Uterus (tissue), 4 donors: Measurements from ENCODE around the gene PITX3. TPM values are rescaled to one million over a fixed set of nuclear protein-coding genes. Genes with fewer than 3 reads are reported as not detected.

Experiments used
- DNase-seq, 2 donors: peaks; one replicate each; pipeline ENCODE4 v3.0.0-alpha.2; 2019 to 2020
- H3K27ac ChIP-seq, 2 donors: fragments of 200-600 bp; sonication (generic); 1 replicate in 1 of 2; 2 replicates in 1 of 2; pipeline ENCODE4 v1.5.1; 2016 to 2018
- H3K27me3 ChIP-seq, 2 donors: fragments of 200-600 bp; sonication (generic); one replicate each; pipeline ENCODE4 v1.5.1; 2018 to 2019; ENCODE audit warnings: control low read depth in 1 of 2
- H3K36me3 ChIP-seq, 2 donors: fragments of 200-600 bp; sonication (generic); one replicate each; pipeline ENCODE4 v1.5.1; 2019; ENCODE audit warnings: control low read depth in 1 of 2
- H3K4me1 ChIP-seq, 2 donors: fragments of 200-600 bp; sonication (generic); one replicate each; pipeline ENCODE4 v1.5.1; 2018 to 2019; ENCODE audit warnings: control low read depth in 1 of 2
- H3K4me3 ChIP-seq, 2 donors: fragments of 200-600 bp; sonication (generic); 1 replicate in 1 of 2; 2 replicates in 1 of 2; pipeline ENCODE4 v1.5.1; 2018 to 2019; ENCODE audit warnings: mild to moderate bottlenecking in 1 of 2
- H3K9me3 ChIP-seq, 2 donors: fragments of 200-600 bp; sonication (generic); one replicate each; pipeline ENCODE4 v1.5.1; 2019; ENCODE audit warnings: control low read depth in 1 of 2
- POLR2A ChIP-seq, 2 donors: fragments of 450-650 bp; IDR thresholded peaks; one replicate each; pipeline ENCODE4 v1.6.1; 2016; ENCODE audit warnings: antibody characterized with exemption in 2 of 2, mild to moderate bottlenecking in 1 of 2, moderate library complexity in 1 of 2
- intact Hi-C: fragments of 100-400 bp; cut with DNase I; formaldehyde crosslinking; loops from one replicate; pipeline ENCODE4 v1.15.1; 2023; ENCODE audit warnings: low total_unique reads
- total RNA-seq, 4 donors: library from RNA; depleted of rRNA in 3 of 4; stranded (reverse); fragments of >200 nt in 3 of 4; gene quantifications; one replicate each; pipeline versions ENCODE4 v1.1.0 to v1.2.4, GENCODE V29; 2014 to 2023
- TF ChIP-seq, protein P1 (sequence below), 4 experiments: fragments of 200-600 bp in 2 of 4; fragments of 450-650 bp in 2 of 4; sonication (generic) in 2 of 4; IDR thresholded peaks; one replicate each; pipeline ENCODE4 v1.5.1; 2016 to 2019; ENCODE audit warnings: antibody characterized with exemption in 4 of 4, mild to moderate bottlenecking in 2 of 4, moderate library complexity in 1 of 4
- donor health status: DM: yes; HTN: yes; CAD: no.

Gene PITX3
- total RNA-seq, 4 donors from 2014 or later, result not detected

GRCh38 chr10:102208311-102209035 is 32.8 kb downstream of the PITX3 start:
- no peaks in the 10 kb centered on the region for H3K36me3 ChIP-seq
- intact Hi-C loops, result no loop called here

GRCh38 chr10:102202386-102202785 is 38.9 kb downstream of the PITX3 start:
- H3K27me3 ChIP-seq, result no peaks in the 10 kb centered on the region
- no peak for DNase-seq
- H3K27ac ChIP-seq, result no peak overlapping the region
- no peaks in the 10 kb centered on the region for H3K36me3 ChIP-seq
- H3K9me3 ChIP-seq, result no peaks in the 10 kb centered on the region
- TF ChIP-seq, protein P1, sequence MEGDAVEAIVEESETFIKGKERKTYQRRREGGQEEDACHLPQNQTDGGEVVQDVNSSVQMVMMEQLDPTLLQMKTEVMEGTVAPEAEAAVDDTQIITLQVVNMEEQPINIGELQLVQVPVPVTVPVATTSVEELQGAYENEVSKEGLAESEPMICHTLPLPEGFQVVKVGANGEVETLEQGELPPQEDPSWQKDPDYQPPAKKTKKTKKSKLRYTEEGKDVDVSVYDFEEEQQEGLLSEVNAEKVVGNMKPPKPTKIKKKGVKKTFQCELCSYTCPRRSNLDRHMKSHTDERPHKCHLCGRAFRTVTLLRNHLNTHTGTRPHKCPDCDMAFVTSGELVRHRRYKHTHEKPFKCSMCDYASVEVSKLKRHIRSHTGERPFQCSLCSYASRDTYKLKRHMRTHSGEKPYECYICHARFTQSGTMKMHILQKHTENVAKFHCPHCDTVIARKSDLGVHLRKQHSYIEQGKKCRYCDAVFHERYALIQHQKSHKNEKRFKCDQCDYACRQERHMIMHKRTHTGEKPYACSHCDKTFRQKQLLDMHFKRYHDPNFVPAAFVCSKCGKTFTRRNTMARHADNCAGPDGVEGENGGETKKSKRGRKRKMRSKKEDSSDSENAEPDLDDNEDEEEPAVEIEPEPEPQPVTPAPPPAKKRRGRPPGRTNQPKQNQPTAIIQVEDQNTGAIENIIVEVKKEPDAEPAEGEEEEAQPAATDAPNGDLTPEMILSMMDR (IDR thresholded peaks at IDR 0.05), result no peak
- no peak for TF ChIP-seq POLR2A (IDR thresholded peaks at IDR 0.05)
- no peak overlapping the region for H3K4me3 ChIP-seq
- H3K4me1 ChIP-seq, result no peaks in the 10 kb centered on the region
- intact Hi-C loops, result no loop called here

More at GRCh38 chr10:102208311-102209035, 32.8 kb downstream of the PITX3 start:
- H3K4me1 ChIP-seq, result no peaks in the 10 kb centered on the region
- TF ChIP-seq, protein P1 (IDR thresholded peaks at IDR 0.05), result no peak
- no peak for TF ChIP-seq POLR2A (IDR thresholded peaks at IDR 0.05)
- H3K27ac ChIP-seq, result no peak overlapping the region
- H3K27me3 ChIP-seq, result no peaks in the 10 kb centered on the region
- H3K9me3 ChIP-seq, result no peaks in the 10 kb centered on the region
- no peak overlapping the region for H3K4me3 ChIP-seq
- no peak for DNase-seq

DNA sequence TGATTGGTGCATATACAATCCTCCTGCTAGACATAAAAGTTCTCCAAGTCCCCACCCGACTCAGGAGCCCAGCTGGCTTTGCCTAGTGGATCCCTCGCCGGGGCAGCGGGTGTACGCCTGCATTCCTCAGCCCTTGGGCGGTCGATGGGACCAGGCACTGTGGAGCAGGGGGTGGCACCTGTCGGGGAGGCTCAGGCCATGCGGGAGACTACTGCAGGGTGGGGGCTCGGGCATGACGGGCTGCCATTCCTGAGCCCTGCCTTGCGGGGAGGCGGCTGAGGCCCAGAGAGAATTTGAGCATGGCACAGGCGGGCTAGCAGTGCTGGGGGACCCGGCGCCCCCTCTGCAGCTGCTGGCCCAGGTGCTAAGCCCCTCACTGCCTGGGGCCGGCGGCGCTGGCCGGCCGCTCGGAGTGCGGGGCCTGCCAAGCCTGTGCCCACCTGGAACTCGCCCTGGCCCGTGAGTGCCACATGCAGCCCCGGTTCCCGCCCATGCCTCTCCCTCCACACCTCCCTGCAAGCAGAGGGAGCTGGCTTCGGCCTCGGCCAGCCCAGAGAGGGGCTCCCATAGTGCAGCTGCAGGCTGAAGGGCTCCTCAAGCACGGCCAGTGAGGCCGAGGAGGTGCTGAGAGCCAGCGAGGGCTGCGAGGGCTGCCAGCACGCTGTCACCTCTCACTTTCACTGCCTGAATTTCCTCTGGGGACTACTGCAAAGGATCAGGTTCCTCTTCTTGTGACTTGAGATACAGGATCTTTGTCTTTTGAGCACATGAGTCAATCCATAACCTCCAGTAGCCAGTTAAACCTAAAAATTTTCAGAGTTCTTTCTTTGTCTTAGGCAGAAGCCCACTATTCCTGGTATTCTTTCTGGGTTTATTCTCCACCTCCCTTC is 40.3 kb downstream of the PITX3 start:
- Histone ChIP-seq H3K27me3 (no peaks in the 10 kb centered on the region), H3K4me1 (no peaks in the 10 kb centered on the region), H3K27ac (no peak overlapping the region), H3K4me3 (no peak overlapping the region), H3K9me3 (no peaks in the 10 kb centered on the region), H3K36me3 (no peaks in the 10 kb centered on the region)
- intact Hi-C loops, result no loop called here
- no peak for DNase-seq
- TF ChIP-seq, protein P1 (IDR thresholded peaks at IDR 0.05), result no peak
- no peak for TF ChIP-seq POLR2A (IDR thresholded peaks at IDR 0.05)

GRCh38 chr10:102198027-102198426 is 43.3 kb downstream of the PITX3 start:
- no peaks in the 10 kb centered on the region for H3K27me3 ChIP-seq
- H3K4me3 ChIP-seq, result no peak overlapping the region
- no peaks in the 10 kb centered on the region for H3K9me3 ChIP-seq
- intact Hi-C loops, result no loop called here
- no peaks in the 10 kb centered on the region for H3K36me3 ChIP-seq
- TF ChIP-seq POLR2A (IDR thresholded peaks at IDR 0.05), result no peak
- TF ChIP-seq, protein P1 (IDR thresholded peaks at IDR 0.05), result no peak
- no peak for DNase-seq
- H3K4me1 ChIP-seq, result no peaks in the 10 kb centered on the region
- H3K27ac ChIP-seq, result no peak overlapping the region

- no peaks in the 10 kb centered on the region for H3K36me3 ChIP-seq
- no peaks in the 10 kb centered on the region for H3K27me3 ChIP-seq
- intact Hi-C loops, result no loop called here
- H3K4me3 ChIP-seq, result no peak overlapping the region
- H3K9me3 ChIP-seq, result no peaks in the 10 kb centered on the region
- H3K27ac ChIP-seq, result no peak overlapping the region
- TF ChIP-seq, protein P1 (IDR thresholded peaks at IDR 0.05), result no peak
- no peak for TF ChIP-seq POLR2A (IDR thresholded peaks at IDR 0.05)
- DNase-seq, result no peak
- H3K4me1 ChIP-seq, result no peaks in the 10 kb centered on the region
These were observed 44.4 kb downstream of the PITX3 start for GRCh38 chr10:102196893-102197292.
